ENCODE results near the gene PCDH10. TPM values are rescaled to one million over a fixed set of nuclear protein-coding genes. Genes with fewer than 3 reads are reported as not detected.

Gene PCDH10
- total and polyA plus RNA-seq, 2 of the 4 experiments (the other 2 are of a cell fraction) = 0.90 to 2.0 TPM

DNA sequence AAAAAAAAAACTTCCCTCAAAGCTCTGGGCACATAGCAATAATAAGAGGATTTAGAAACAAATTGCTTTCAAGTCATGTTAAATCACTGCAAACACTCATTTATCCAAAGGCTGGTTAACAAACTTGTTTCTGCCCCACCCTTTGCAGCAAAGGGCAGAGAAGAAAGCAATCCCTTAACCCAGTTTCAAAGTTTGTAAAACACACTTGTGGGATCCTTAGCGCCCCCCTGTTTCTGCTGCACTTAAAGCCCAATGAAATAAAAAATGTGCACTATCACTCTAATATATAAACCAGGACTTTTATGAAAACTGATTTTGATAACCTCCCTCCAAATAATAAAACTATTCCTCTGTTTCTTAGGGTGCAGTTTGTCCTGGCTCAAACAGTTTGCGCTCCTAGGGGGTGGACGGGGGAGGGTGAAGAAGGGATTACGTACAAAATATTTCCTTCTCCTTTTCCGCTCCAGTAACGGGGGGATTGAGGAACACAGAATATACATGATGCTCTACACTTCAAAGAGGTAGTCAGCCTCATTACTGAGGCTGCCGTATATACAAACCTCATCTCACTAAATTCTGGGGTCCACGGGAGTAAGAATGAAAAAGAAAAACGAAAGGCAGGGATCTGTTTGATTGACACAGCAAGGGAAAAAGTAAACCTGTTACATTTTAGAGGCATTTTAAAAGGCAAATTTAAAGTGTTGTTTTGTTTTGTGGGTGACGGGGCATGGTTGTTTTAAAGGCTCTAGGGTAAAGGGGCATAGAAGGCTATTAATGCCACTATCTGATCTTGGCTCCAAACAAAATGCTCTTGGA, 3.1 kb upstream of the PCDH10 start:
- Histone ChIP-seq H2BK15ac (ENCODE audit: low read depth, low read length) (no peak overlapping the region), H3K4me3 (ENCODE audit: insufficient read depth, low read depth, low read length) (no peak overlapping the region), H2BK5ac (ENCODE audit: low read depth, low read length, poor library complexity, severe bottlenecking) (no peak overlapping the region), H4K8ac (ENCODE audit: low read depth in 2 of 2, low read length in 2 of 2) (no peak overlapping the region), H3K79me1 (ENCODE audit: low read depth in 1 of 2, low read length in 2 of 2) (no peaks in the 10 kb centered on the region), H3K56ac (ENCODE audit: extremely low read depth, insufficient read depth, low read length) (no peak overlapping the region), H2BK120ac (ENCODE audit: low read depth, low read length) (no peak overlapping the region), H3K4me1 (ENCODE audit: control insufficient read depth, insufficient read depth, low read length) (peaks cover under 1% of the 10 kb centered on the region; the same call in 1 of the 2 replicates), H3K14ac (replicated peaks; ENCODE audit: low read depth, low read length) (no peak overlapping the region), H3K9ac (ENCODE audit: low read depth, low read length) (no peak overlapping the region), H4K20me1 (ENCODE audit: insufficient read depth, low read length) (no peaks in the 10 kb centered on the region), H3K9me3 (ENCODE audit: control insufficient read depth, insufficient read depth, low read length) (no peaks in the 10 kb centered on the region), H3K4me2 (ENCODE audit: low read depth, low read length) (peak overlapping the region; percentile 52; the same call in 1 of the 2 replicates), H2AK5ac (ENCODE audit: low read depth, low read length) (no peak overlapping the region), H2AK9ac (replicated peaks; ENCODE audit: low read depth, low read length, poor library complexity) (no peak overlapping the region), H3K9me1 (ENCODE audit: insufficient read depth, low read length) (no peaks in the 10 kb centered on the region), H3K4ac (ENCODE audit: low read depth, low read length) (no peak overlapping the region), H3K27ac (ENCODE audit: insufficient read depth, low read length) (no peak overlapping the region), H2BK20ac (ENCODE audit: low read depth, low read length) (no peak overlapping the region), H4K91ac (ENCODE audit: insufficient read depth, low read depth, low read length) (no peak overlapping the region), H3K27me3 (ENCODE audit: control insufficient read depth, insufficient read depth, low read length) (peaks cover 24% of the 10 kb centered on the region), H4K5ac (ENCODE audit: low read depth, low read length) (no peak overlapping the region), H3K23ac (ENCODE audit: low read depth, low read length) (no peak overlapping the region), H2AFZ (replicated peaks; ENCODE audit: low read length, poor library complexity) (no peak overlapping the region), H3K18ac (ENCODE audit: low read depth, low read length) (no peak overlapping the region), H3K36me3 (ENCODE audit: control insufficient read depth, insufficient read depth, low read length) (no peaks in the 10 kb centered on the region)
- no peak for TF ChIP-seq NFE2L2 (IDR thresholded peaks at IDR 0.05; ENCODE audit: low read depth, low read length)
- TF ChIP-seq MXI1 (IDR thresholded peaks at IDR 0.05; ENCODE audit: borderline replicate concordance, low read depth, low read length) = no peak
- TF ChIP-seq CEBPB (IDR thresholded peaks at IDR 0.05; ENCODE audit: low read depth, low read length) = no peak
- DNase-seq (no peak), ATAC-seq (ENCODE audit: low read depth) (no peak)
- in situ Hi-C loops (cut with MboI; ENCODE audit: low sequenced_read_pairs) (no loop called here), dilution Hi-C loops (cut with HindIII; ENCODE audit: low sequenced_read_pairs, unreplicated experiment) (no loop called here), intact Hi-C loops (cut with micrococcal nuclease) (loop anchor here (2.0 to 10.0 kb wide), 3 partner anchors 339 to 1759 kb away; no protein-coding TSS in a partner anchor)
- whole genome bisulfite sequencing, 2 experiments (ENCODE audit: extremely low coverage in 2 of 2, insufficient read length in 1 of 2) = no CpG with 5 or more reads among the region's 10 CpGs
- no TSS peak for BruUV-seq (replicated peaks)
- CTCF ChIA-PET = interaction anchor here (0.7 to 1.5 kb wide), 12 partner anchors 9 to 1360 kb away, joined by 3 to 8 read pairs (median 4); no protein-coding TSS in a partner anchor
- POLR2A ChIA-PET (ENCODE audit: unreplicated experiment) = no interaction called here
